ENCODE measurements around the gene ARG2.

DNA sequence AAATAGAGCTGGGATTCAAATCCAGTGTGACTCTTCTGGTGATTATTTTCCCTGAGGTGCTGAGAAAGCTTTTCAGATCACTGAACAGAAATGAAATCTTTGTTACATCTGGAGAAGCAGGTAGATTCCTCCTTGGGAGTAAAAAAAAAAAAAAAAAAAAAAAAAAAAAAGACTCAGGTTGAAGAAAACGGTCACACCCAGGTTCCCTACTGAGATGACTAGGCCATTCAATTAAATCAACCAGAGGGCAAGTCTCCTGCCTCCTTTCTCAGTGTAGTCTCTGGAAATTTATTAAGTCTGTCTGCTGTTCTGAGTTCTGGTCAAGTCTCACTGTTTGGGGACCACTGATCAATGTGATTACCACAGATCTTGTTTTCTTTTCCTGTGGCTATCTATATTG lies 24.0 kb downstream of the ARG2 start:
- TF ChIP-seq, protein P1, sequence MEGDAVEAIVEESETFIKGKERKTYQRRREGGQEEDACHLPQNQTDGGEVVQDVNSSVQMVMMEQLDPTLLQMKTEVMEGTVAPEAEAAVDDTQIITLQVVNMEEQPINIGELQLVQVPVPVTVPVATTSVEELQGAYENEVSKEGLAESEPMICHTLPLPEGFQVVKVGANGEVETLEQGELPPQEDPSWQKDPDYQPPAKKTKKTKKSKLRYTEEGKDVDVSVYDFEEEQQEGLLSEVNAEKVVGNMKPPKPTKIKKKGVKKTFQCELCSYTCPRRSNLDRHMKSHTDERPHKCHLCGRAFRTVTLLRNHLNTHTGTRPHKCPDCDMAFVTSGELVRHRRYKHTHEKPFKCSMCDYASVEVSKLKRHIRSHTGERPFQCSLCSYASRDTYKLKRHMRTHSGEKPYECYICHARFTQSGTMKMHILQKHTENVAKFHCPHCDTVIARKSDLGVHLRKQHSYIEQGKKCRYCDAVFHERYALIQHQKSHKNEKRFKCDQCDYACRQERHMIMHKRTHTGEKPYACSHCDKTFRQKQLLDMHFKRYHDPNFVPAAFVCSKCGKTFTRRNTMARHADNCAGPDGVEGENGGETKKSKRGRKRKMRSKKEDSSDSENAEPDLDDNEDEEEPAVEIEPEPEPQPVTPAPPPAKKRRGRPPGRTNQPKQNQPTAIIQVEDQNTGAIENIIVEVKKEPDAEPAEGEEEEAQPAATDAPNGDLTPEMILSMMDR (IDR thresholded peaks at IDR 0.05): no peak
- TF ChIP-seq POLR2AphosphoS5 (IDR thresholded peaks at IDR 0.05): no peak
- no peak for TF ChIP-seq POLR2A (IDR thresholded peaks at IDR 0.05)
